ENCODE results near the gene EBF4. TPM values are rescaled to one million over a fixed set of nuclear protein-coding genes. Genes with fewer than 3 reads are reported as not detected.

Gene EBF4
- total RNA-seq, 4 donors from 2014 or later = 7.1 to 69.5 (median 21.7) TPM

DNA sequence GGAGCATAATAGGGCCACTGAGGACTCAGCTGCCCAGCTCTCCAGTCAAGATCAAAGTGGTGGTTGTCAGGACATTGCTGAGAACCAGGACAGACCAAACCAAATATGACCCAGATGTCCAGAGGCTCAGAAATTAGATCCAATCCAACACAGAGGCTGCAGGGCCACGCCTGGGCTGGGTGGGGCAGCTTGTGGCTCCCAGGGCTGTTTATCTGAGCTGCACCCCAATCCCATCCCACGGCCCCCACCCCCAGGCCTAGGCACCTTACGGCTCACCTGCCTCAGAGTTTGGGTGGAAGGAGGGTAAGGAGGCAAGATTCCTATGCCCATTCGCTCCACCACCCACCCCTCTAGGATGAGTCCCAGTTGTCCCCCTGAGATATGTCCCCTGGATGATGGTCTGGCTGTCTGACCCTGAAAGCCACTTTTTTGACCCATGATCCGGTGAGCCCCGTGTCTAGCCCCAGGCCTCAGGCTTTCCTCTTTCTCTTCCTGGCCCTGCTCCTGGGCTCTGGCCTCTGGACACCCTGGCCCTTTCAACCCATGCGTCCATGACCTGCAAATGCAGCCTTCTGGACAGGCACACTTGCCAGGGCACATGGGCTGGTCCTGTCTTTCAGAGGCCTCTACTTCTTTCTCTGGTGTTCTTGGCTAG lies 67.8 kb downstream of the EBF4 start:
- TF ChIP-seq POLR2A (IDR thresholded peaks at IDR 0.05) = no peak
- TF ChIP-seq, protein P1, sequence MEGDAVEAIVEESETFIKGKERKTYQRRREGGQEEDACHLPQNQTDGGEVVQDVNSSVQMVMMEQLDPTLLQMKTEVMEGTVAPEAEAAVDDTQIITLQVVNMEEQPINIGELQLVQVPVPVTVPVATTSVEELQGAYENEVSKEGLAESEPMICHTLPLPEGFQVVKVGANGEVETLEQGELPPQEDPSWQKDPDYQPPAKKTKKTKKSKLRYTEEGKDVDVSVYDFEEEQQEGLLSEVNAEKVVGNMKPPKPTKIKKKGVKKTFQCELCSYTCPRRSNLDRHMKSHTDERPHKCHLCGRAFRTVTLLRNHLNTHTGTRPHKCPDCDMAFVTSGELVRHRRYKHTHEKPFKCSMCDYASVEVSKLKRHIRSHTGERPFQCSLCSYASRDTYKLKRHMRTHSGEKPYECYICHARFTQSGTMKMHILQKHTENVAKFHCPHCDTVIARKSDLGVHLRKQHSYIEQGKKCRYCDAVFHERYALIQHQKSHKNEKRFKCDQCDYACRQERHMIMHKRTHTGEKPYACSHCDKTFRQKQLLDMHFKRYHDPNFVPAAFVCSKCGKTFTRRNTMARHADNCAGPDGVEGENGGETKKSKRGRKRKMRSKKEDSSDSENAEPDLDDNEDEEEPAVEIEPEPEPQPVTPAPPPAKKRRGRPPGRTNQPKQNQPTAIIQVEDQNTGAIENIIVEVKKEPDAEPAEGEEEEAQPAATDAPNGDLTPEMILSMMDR (IDR thresholded peaks at IDR 0.05) = no peak
- Histone ChIP-seq H3K4me3 (no peak overlapping the region), H3K36me3 (no peaks in the 10 kb centered on the region), H3K27ac (no peak overlapping the region), H3K4me1 (no peaks in the 10 kb centered on the region), H3K27me3 (no peaks in the 10 kb centered on the region), H3K9me3 (no peaks in the 10 kb centered on the region)
- intact Hi-C loops (cut with DNase I; ENCODE audit: low total_unique reads) = no loop called here
- no peak for DNase-seq

DNA sequence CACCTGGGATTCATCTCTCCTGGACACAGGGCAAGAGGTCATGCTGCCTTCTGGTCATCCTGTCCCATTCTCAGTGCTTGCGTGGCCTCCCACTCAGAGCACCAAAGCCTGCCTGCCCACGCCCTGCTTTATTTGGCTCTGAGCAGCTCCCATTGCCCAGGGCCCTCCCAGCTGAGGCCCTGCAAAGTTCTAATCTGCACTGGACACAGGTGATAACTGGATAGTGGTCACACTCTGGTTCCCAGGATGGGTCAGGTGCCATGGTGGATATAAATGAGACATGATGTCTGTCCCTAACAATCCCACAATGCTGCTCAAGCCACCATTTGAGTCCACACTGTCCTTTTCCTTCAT lies 68.3 kb downstream of the EBF4 start:
- no peaks in the 10 kb centered on the region for H3K36me3 ChIP-seq
- H3K4me3 ChIP-seq = no peak overlapping the region
- no peak overlapping the region for H3K27ac ChIP-seq
- TF ChIP-seq, protein P1 (IDR thresholded peaks at IDR 0.05) = no peak
- no peak for TF ChIP-seq POLR2A (IDR thresholded peaks at IDR 0.05)
- DNase-seq = no peak
- intact Hi-C loops (cut with DNase I; ENCODE audit: low total_unique reads) = no loop called here
- no peaks in the 10 kb centered on the region for H3K27me3 ChIP-seq
- no peaks in the 10 kb centered on the region for H3K9me3 ChIP-seq
- no peaks in the 10 kb centered on the region for H3K4me1 ChIP-seq

DNA sequence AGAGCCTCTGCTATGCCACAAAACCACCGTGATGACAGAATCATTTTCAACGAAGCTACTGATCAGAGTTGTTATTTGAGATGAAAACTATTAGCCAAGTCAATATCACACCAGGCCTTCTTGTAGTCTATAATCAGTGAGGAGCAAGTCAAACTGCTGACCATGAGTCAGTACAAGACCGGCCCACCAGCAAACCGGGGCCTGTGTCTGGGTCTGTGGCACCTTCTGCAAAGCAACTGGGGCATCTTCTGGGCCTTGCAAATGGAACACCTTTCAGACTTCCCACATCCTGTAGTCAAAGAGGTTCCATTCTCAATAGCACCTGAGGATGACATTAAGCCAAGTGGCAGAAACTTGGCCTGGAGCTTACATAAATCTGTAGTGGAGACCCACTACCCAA lies 69.3 kb downstream of the EBF4 start:
- no peak for TF ChIP-seq POLR2A (IDR thresholded peaks at IDR 0.05)
- TF ChIP-seq, protein P1 (IDR thresholded peaks at IDR 0.05) = no peak
- no peaks in the 10 kb centered on the region for H3K9me3 ChIP-seq
- intact Hi-C loops (cut with DNase I; ENCODE audit: low total_unique reads) = no loop called here

DNA sequence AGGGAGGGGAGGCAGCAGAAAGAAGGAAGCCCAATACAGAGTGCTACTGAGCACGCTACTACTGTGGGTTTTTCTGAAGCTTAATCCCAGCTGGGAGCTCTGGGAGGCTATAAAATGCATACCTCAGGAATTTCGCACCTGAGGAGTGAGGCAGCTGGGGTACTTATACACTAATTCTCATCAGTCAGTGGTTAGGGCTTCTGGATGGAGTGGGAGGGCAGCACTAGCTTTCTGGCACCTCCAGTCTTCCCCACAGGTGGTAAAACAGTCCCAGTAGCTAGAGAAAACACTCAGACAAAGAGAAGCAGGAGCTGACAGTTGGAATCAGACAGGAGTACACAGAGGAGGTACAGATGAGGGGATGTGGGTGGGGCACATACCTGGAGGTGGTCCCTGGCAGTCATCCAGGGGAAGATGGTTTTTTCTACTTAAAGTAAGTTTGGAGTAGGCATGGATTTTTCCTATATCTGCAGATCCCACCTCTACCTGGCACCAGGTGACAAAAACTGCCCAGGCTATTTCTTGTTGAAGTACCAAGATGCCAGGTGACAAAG lies 70.1 kb downstream of the EBF4 start:
- no peak overlapping the region for H3K4me3 ChIP-seq
- H3K36me3 ChIP-seq = no peaks in the 10 kb centered on the region
- TF ChIP-seq, protein P1 (IDR thresholded peaks at IDR 0.05) = no peak
- TF ChIP-seq POLR2A (IDR thresholded peaks at IDR 0.05) = no peak
- no peaks in the 10 kb centered on the region for H3K9me3 ChIP-seq
- DNase-seq = no peak
- H3K27ac ChIP-seq = no peak overlapping the region
- H3K27me3 ChIP-seq = no peaks in the 10 kb centered on the region
- intact Hi-C loops (cut with DNase I; ENCODE audit: low total_unique reads) = no loop called here
- H3K4me1 ChIP-seq = no peaks in the 10 kb centered on the region

More for the DNA sequence above, 69.3 kb downstream of the EBF4 start:
- no peaks in the 10 kb centered on the region for H3K27me3 ChIP-seq
- no peak for DNase-seq
- H3K4me3 ChIP-seq = no peak overlapping the region
- no peaks in the 10 kb centered on the region for H3K4me1 ChIP-seq
- no peak overlapping the region for H3K27ac ChIP-seq
- H3K36me3 ChIP-seq = no peaks in the 10 kb centered on the region

DNA sequence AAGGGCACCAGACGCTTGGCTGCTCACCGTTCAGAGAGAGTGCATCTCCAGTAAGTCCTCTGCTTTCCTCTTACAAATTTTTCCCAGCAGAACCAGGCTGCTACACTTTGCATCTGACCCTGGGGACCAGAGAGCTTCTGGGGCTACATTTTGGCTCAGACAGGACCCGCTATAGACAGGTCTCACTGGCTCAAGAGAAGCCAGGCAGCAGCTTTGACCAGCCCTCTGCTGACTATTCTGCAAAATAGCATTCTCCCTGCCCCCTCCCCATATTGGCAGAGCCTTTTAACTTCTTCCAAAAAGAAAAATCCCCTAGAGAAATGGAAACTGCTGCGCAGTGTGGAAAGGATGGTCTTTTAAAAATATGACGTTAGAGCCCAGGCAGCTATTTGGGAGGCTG lies 70.6 kb downstream of the EBF4 start:
- intact Hi-C loops (cut with DNase I; ENCODE audit: low total_unique reads) = no loop called here
- TF ChIP-seq POLR2A (IDR thresholded peaks at IDR 0.05) = no peak
- TF ChIP-seq, protein P1 (IDR thresholded peaks at IDR 0.05) = no peak
- DNase-seq = no peak
- no peaks in the 10 kb centered on the region for H3K36me3 ChIP-seq
- no peak overlapping the region for H3K27ac ChIP-seq
- H3K4me3 ChIP-seq = no peak overlapping the region
- H3K9me3 ChIP-seq = no peaks in the 10 kb centered on the region
- peaks cover 0 to 3% of the 10 kb centered on the region in 2 donors for H3K4me1 ChIP-seq
- H3K27me3 ChIP-seq = no peaks in the 10 kb centered on the region

Data from uterus (tissue), 4 donors.